ENCODE results near the gene FAM171A2.

DNA sequence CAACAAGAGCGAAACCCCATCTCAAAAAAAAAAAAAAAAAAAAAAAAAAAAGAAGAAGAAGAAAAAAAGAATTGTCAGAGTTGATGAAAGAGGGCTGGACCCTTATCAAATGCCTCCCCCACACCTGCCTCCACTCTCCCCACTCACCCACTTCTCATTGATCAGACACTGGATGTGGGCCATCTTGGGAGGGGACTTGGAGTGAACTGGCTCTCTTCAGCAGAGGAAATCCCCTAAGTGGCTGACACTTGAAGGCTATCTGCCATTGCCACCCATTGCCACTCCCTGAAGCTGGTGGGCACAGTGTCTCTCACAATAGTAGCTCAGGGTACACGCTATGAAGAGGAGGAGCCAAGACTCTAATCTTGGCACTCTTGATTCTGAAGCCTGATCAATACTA lies 24.2 kb upstream of the FAM171A2 start:
- TF ChIP-seq, protein P1, sequence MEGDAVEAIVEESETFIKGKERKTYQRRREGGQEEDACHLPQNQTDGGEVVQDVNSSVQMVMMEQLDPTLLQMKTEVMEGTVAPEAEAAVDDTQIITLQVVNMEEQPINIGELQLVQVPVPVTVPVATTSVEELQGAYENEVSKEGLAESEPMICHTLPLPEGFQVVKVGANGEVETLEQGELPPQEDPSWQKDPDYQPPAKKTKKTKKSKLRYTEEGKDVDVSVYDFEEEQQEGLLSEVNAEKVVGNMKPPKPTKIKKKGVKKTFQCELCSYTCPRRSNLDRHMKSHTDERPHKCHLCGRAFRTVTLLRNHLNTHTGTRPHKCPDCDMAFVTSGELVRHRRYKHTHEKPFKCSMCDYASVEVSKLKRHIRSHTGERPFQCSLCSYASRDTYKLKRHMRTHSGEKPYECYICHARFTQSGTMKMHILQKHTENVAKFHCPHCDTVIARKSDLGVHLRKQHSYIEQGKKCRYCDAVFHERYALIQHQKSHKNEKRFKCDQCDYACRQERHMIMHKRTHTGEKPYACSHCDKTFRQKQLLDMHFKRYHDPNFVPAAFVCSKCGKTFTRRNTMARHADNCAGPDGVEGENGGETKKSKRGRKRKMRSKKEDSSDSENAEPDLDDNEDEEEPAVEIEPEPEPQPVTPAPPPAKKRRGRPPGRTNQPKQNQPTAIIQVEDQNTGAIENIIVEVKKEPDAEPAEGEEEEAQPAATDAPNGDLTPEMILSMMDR (IDR thresholded peaks at IDR 0.05), result no peak
- TF ChIP-seq, protein P2, sequence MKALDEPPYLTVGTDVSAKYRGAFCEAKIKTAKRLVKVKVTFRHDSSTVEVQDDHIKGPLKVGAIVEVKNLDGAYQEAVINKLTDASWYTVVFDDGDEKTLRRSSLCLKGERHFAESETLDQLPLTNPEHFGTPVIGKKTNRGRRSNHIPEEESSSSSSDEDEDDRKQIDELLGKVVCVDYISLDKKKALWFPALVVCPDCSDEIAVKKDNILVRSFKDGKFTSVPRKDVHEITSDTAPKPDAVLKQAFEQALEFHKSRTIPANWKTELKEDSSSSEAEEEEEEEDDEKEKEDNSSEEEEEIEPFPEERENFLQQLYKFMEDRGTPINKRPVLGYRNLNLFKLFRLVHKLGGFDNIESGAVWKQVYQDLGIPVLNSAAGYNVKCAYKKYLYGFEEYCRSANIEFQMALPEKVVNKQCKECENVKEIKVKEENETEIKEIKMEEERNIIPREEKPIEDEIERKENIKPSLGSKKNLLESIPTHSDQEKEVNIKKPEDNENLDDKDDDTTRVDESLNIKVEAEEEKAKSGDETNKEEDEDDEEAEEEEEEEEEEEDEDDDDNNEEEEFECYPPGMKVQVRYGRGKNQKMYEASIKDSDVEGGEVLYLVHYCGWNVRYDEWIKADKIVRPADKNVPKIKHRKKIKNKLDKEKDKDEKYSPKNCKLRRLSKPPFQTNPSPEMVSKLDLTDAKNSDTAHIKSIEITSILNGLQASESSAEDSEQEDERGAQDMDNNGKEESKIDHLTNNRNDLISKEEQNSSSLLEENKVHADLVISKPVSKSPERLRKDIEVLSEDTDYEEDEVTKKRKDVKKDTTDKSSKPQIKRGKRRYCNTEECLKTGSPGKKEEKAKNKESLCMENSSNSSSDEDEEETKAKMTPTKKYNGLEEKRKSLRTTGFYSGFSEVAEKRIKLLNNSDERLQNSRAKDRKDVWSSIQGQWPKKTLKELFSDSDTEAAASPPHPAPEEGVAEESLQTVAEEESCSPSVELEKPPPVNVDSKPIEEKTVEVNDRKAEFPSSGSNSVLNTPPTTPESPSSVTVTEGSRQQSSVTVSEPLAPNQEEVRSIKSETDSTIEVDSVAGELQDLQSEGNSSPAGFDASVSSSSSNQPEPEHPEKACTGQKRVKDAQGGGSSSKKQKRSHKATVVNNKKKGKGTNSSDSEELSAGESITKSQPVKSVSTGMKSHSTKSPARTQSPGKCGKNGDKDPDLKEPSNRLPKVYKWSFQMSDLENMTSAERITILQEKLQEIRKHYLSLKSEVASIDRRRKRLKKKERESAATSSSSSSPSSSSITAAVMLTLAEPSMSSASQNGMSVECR (CRISPR knock-in tag; IDR thresholded peaks at IDR 0.05; ENCODE audit: borderline replicate concordance), result no peak

Data from WTC11 (cell line).